Peyer's patch (tissue), 4 donors: ENCODE data around the gene DEFB108B.
"Not testable (repeated sequence)": the region's sequence is repeated elsewhere in the genome, so short reads cannot be mapped to it uniquely, and the experiment has no call there.

Source experiments
- POLR2A ChIP-seq, 2 donors: fragments of 450-650 bp; IDR thresholded peaks; one replicate each; pipeline ENCODE4 v1.5.1; 2017; ENCODE audit warnings: antibody characterized with exemption in 2 of 2, mild to moderate bottlenecking in 2 of 2, moderate library complexity in 2 of 2
- TF ChIP-seq, protein P1 (sequence below), 6 experiments: fragments of 450-650 bp in 4 of 6; fragments of 200-600 bp in 2 of 6; sonication (generic) in 1 of 6; IDR thresholded peaks; one replicate each; pipeline ENCODE4 v1.5.1; 2017 to 2019; ENCODE audit warnings: antibody characterized with exemption in 6 of 6, mild to moderate bottlenecking in 3 of 6, moderate library complexity in 1 of 6

DNA sequence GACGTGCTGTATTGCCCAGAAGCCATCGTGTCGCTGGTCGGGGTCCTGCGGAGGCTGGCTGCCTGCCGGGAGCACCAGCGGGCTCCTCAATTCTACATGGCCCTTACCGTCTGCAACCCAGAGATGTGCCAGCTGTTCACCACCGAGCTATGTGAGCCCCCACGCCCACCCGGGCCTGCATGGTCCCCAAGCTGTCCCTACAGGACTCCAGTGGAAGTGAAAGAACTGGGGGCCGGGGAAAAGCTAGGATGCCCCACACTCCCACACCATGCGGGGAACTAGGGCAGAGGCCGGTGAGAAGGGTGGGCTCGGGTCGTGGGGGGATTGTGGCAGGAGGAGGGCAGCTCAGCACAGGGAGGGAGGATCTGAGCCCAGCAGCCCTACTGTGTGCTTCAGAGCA is 37.0 kb upstream of the DEFB108B start:
- TF ChIP-seq, protein P1, sequence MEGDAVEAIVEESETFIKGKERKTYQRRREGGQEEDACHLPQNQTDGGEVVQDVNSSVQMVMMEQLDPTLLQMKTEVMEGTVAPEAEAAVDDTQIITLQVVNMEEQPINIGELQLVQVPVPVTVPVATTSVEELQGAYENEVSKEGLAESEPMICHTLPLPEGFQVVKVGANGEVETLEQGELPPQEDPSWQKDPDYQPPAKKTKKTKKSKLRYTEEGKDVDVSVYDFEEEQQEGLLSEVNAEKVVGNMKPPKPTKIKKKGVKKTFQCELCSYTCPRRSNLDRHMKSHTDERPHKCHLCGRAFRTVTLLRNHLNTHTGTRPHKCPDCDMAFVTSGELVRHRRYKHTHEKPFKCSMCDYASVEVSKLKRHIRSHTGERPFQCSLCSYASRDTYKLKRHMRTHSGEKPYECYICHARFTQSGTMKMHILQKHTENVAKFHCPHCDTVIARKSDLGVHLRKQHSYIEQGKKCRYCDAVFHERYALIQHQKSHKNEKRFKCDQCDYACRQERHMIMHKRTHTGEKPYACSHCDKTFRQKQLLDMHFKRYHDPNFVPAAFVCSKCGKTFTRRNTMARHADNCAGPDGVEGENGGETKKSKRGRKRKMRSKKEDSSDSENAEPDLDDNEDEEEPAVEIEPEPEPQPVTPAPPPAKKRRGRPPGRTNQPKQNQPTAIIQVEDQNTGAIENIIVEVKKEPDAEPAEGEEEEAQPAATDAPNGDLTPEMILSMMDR (IDR thresholded peaks at IDR 0.05): not testable (repeated sequence)
- not testable (repeated sequence) for TF ChIP-seq POLR2A (IDR thresholded peaks at IDR 0.05)
